PFSK-1 (cell line): ENCODE measurements around the gene CACNB2.

Source experiments
- TAF1 ChIP-seq: IDR thresholded peaks from 2 replicates; pipeline ENCODE4 v1.6.1; 2012; ENCODE audit warnings: low read length, control low read depth, borderline replicate concordance; ENCODE audit not compliant: insufficient read depth
- TF ChIP-seq, protein P1 (sequence below), 2 experiments: IDR thresholded peaks; 2 replicates each; pipeline versions ENCODE4 v1.6.1 to v1.8.0; 2011 to 2012; ENCODE audit warnings: low read depth in 2 of 2, low read length in 2 of 2, control low read depth in 1 of 2, inconsistent platforms in 1 of 2, mild to moderate bottlenecking in 1 of 2, moderate library complexity in 1 of 2; ENCODE audit not compliant: insufficient read depth in 1 of 2

DNA sequence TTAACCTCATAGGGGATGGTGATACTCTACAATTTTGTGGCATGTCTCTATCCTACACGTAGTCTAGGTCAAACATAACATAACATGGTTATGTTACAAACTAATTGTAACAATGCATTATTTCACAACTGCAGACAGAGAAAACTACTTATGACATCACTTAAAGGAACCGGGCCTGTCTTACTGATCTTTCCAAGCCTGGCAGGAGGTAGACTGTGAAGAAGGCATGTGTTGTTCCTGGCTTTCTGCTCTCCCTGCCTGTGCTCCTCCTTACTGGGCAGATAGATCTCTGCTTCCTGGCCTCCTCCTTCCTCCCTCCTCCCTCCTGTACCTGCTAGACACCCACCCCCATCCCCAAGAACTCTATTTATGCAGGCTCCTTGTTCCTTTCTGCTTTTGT lies 5.4 kb downstream of the CACNB2 start:
- no peak for TF ChIP-seq TAF1
- TF ChIP-seq, protein P1, sequence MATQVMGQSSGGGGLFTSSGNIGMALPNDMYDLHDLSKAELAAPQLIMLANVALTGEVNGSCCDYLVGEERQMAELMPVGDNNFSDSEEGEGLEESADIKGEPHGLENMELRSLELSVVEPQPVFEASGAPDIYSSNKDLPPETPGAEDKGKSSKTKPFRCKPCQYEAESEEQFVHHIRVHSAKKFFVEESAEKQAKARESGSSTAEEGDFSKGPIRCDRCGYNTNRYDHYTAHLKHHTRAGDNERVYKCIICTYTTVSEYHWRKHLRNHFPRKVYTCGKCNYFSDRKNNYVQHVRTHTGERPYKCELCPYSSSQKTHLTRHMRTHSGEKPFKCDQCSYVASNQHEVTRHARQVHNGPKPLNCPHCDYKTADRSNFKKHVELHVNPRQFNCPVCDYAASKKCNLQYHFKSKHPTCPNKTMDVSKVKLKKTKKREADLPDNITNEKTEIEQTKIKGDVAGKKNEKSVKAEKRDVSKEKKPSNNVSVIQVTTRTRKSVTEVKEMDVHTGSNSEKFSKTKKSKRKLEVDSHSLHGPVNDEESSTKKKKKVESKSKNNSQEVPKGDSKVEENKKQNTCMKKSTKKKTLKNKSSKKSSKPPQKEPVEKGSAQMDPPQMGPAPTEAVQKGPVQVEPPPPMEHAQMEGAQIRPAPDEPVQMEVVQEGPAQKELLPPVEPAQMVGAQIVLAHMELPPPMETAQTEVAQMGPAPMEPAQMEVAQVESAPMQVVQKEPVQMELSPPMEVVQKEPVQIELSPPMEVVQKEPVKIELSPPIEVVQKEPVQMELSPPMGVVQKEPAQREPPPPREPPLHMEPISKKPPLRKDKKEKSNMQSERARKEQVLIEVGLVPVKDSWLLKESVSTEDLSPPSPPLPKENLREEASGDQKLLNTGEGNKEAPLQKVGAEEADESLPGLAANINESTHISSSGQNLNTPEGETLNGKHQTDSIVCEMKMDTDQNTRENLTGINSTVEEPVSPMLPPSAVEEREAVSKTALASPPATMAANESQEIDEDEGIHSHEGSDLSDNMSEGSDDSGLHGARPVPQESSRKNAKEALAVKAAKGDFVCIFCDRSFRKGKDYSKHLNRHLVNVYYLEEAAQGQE (IDR thresholded peaks at IDR 0.05; ENCODE audit: insufficient read depth in 1 of 2, low read depth in 2 of 2, low read length in 2 of 2): no peak
